ENCODE data around the gene RXRA.

Gene RXRA

DNA sequence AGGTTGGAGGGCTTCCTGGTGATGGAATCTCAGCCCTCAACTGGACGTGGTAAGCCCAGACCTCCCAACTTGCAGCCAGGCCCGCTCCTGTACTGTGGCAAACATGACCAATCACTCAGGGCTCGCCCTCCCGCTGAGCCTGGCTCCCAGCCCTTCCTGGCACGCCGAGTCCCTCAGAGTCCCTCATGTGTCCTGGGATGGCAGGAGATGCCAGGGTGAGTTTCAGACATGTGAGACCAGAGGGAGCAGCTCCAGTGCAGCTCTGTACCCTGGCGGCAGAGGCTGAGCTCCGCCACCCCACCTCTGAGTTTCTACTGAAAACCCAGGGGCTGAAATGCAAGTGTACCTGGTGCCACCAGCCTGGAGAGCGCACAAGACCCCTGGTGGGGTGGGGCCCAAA, 42.0 kb upstream of the RXRA start:
- TF ChIP-seq CTCF (IDR thresholded peaks at IDR 0.05; ENCODE audit: low read depth, low read length, missing control alignments), result no peak
- H3K4me3 ChIP-seq (ENCODE audit: low read depth, low read length), result no peak overlapping the region
- no peak for DNase-seq (ENCODE audit: low read depth)
- in situ Hi-C loops (cut with HindIII; ENCODE audit: low sequenced_read_pairs), result no loop called here

DNA sequence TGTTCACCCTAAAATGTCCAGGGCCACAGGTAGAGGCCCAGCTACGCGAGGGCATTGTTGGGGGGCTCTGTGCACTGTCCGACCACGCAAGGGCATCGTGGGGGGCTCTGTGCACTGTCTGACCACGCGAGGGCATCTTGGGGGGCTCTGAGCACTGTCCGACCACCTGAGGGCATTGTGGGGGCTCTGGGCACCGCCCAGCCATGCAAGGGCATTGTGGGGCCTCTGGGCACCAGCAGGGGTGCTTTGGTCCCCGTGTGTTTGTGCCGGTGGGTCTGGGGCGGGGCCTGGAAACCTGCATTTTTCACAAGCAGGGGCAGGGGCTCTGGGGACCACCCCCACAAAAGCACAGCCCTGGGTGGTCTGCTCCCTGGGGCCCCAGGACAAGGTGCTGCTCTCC, 41.5 kb upstream of the RXRA start:
- no peak for TF ChIP-seq CTCF (IDR thresholded peaks at IDR 0.05; ENCODE audit: low read depth, low read length, missing control alignments)
- in situ Hi-C loops (cut with HindIII; ENCODE audit: low sequenced_read_pairs), result no loop called here
- DNase-seq (ENCODE audit: low read depth), result no peak
- no peak overlapping the region for H3K4me3 ChIP-seq (ENCODE audit: low read depth, low read length)

DNA sequence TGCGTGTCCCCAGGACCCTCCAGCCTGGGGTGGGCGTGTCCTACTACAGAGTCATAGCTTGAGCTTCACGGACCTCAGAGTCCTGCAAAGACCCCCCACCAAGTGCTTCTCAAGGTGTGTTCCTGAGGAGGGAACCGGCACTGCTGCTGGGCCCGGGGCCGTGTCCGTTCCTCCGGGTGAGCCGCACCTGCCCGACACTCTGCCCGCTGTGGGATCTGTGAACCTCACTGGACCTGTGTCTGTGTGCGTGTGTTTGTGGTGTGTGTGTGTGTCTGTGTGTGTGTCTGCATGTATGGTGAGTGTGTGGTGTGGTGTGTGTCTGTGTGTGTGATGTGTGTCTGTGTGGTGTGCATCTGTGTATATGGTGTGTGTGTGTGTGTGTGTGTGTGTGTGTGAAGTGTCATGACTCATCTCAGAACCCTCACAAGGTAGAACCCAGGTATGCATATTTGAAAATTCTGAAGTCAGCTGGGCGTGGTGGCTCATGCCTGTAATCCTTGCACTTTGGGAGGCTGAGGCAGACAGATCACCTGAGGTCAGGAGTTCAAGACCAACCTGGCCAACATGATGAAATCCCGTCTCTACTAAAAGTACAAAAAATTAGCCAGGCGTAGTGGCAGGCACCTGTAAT, 40.9 kb upstream of the RXRA start:
- TF ChIP-seq CTCF (IDR thresholded peaks at IDR 0.05; ENCODE audit: low read depth, low read length, missing control alignments), result no peak

DNA sequence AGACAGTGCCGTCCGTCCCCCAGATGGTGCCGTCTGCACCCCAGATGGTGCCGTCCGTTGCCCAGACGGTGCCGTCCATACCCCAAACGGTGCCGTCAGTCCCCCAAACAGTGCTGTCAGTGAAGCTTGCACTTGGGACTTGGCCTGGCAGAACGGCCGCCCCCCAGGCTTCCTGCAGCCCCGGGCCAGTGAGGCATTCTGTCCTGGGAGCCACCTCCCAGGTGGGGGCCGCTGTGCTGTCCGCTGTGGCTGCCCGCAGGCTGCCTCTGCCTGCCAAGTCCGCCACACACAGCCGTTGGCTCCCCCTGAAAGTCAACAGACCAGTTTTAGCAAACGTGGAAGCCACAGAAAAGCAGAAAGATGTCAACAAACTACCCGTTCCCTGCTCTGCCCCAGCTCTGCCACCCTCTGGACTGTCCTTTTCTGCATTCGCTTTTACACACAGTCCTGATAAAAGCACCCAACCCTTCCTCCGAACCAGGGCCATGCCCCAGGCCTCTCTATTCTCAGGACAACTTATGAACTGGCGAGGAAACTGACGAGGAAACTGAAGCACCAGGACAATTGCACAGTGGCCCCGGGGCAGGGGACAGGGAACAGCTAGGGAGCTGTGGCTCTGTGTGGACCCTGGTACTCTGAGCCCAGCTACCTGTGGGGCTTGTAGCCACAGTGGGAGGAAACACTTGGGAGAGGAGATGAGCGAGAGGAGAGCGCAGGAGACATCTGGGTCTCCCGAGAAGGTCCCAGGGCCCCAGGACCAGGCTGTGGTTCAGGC, 39.6 kb upstream of the RXRA start:
- no peak for TF ChIP-seq CTCF (IDR thresholded peaks at IDR 0.05; ENCODE audit: low read depth, low read length, missing control alignments)
- in situ Hi-C loops (cut with HindIII; ENCODE audit: low sequenced_read_pairs), result no loop called here

More for the DNA sequence above, 40.9 kb upstream of the RXRA start:
- no peak overlapping the region for H3K4me3 ChIP-seq (ENCODE audit: low read depth, low read length)
- in situ Hi-C loops (cut with HindIII; ENCODE audit: low sequenced_read_pairs), result no loop called here
- DNase-seq (ENCODE audit: low read depth), result no peak

GRCh38 chr9:134287591-134288491, 38.4 kb upstream of the RXRA start:
- no peak for TF ChIP-seq CTCF (IDR thresholded peaks at IDR 0.05; ENCODE audit: low read depth, low read length, missing control alignments)
- no peak overlapping the region for H3K4me3 ChIP-seq (ENCODE audit: low read depth, low read length)
- no peak for DNase-seq (ENCODE audit: low read depth)
- in situ Hi-C loops (cut with HindIII; ENCODE audit: low sequenced_read_pairs), result no loop called here

More for the DNA sequence above, 39.6 kb upstream of the RXRA start:
- no peak overlapping the region for H3K4me3 ChIP-seq (ENCODE audit: low read depth, low read length)
- DNase-seq (ENCODE audit: low read depth), result peak; percentile 2

DNA sequence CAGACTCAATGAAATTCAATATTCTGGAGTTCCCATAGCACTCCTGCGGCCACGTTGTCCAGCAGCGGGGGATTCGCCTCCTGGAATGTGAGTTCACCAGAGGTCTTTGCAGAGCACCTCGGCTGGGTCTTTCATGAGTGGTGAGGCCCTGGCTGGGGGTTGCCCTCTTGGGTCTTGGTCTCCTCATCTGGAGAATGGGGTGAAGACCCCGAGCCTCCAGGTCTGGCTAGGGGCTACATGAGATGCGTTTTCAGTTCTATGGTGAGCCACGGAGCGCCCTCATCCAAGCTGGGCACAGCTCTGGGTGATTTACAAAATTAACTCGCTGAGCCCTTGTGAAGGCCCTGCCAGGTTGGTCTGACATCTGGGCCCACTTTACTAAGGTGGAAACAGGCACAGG, 37.5 kb upstream of the RXRA start:
- no peak for DNase-seq (ENCODE audit: low read depth)
- in situ Hi-C loops (cut with HindIII; ENCODE audit: low sequenced_read_pairs), result no loop called here
- no peak overlapping the region for H3K4me3 ChIP-seq (ENCODE audit: low read depth, low read length)
- TF ChIP-seq CTCF (IDR thresholded peaks at IDR 0.05; ENCODE audit: low read depth, low read length, missing control alignments), result no peak

Measured in astrocyte of the cerebellum (primary cell).